Eye (tissue), 1 donor: ENCODE data around the gene ANKRD11.

Experiments used
- DNase-seq: peaks from one replicate; pipeline ENCODE4 v3.0.0-alpha.2; 2015

The ANKRD11 gene

DNA sequence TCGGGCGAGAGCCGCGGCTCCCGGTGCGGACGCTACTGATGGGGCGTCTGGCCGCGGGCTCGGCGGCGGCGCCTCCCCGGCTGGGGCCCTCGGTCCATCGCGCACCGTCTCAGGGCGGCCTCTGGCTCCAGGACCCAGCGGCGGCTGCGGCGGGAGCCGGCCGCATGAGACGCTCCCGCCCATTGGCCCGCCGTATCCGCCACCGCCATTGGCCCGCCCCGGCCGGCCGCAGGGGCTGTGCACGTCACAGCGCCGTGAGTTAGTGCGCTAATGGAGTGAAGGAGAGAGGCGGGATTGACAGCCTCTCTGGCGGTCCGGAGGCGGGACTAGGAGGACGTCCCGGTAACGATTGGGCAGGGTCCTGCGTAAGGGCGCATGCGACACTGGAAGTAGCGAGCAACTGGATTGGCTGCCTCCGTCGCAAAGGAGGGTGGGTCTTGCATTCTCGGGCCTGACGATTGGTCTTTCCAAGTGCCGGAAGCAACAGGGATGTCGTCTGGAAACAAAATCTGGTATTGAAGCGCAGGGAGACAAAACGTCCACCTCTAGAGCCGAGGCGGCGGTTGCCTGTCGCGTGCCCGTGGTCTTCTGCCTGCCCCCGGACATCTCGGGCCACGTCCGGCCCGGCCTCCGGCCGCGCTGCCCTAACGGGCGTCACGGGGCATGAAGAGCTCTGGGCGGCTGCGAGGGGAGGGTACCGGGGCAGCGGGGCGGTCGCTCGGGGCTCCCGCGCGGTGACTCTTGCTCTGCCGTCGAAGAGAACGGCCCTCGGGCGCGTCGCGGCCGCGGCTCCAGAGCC, at the start of gene ANKRD11:
TSS of gene ANKRD11 (minus strand) at position 123 of the 799 bp plus-strand sequence. CDS start 173,542 bp downstream, outside the sequence.
- peak; percentile 100 for DNase-seq

DNA sequence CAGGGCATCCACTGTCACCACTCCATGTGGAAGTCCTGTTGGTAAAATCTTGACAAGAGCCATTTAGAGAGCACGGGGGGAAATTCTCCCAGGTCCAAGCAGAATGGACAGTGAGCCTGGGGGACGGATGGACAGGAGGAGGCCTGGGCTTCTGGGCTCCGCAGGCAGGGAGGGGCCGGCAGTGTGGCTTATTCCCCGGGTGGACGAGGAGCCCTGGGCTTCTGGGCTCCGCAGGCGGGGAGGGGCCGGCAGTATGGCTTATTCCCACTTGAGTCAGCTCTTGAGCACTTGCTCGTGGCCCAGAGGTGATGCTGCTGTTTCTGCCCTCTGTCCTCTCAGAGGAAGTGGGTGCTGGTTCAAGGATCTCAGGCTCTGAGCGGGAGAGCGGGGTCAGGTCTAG, 47.9 kb upstream of the ANKRD11 start:
- DNase-seq = no peak

DNA sequence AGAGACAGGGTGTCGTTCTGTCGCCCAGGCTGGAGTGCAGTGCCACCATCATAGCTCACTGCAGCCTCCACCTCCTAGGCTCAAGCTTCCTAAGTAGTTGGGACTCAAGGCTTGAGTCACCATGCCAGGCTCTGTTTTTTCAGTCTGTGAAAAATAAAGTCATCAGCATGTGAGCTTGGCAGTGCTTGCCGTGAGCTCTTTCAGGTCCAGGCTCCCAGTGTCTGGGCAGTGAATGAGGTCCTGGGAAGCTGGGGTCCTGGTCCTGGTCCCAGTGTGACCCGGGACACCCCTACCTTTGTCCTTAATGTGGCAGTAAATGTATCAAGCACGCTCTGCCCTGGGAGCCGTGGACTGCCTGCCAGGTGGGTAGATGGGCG, 47.2 kb upstream of the ANKRD11 start:
- no peak for DNase-seq

DNA sequence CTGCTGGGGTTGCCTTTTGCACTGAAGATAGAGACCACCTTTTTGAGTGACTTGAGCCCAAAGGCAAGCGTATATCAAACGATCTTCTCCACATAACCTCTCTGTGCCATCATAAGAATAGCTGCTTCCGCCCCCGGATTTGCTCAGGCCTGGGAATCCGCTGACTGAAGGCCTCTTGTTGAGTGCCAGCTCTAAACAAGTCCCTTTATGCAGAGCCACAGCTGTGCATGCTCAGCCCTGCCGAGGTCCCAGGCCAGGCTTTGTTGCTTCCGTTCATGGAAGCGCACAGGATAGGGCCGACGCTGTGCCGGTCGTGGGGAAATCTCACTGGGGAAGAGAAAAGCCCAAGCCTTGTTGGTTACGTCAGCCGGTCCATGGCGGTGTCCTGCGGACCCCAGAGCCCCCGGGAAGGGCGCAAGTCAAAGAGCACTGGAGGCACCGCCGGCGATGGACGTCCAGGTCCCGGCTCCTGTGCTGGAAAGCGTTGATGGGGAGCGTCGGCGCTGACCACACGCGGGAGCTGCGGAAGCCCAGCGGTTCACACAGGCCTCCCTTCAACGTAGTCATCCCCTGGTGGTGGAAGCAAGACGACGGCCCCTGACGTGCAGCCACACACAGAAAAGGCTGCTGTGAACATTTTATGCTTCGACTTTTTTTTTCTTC, 46.7 kb upstream of the ANKRD11 start:
- DNase-seq = no peak

DNA sequence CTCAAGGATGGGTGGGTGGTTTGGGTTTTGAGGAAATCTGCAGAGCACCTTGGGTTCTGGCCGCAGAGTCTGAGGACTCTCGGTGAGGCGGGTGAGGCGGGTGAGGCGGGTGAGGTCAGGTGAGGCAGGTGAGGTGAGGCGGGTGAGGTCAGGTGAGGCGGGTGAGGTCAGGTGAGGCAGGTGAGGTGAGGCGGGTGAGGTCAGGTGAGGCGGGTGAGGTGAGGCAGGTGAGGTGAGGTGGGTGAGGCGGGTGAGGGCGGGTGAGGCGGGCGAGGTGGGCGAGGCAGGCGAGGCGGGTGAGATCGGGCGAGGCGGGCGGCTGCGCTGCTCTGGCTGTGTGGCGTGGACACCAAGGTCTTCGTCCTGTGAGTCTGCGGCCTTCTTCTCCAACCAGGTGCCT, 46.0 kb upstream of the ANKRD11 start:
- no peak for DNase-seq

DNA sequence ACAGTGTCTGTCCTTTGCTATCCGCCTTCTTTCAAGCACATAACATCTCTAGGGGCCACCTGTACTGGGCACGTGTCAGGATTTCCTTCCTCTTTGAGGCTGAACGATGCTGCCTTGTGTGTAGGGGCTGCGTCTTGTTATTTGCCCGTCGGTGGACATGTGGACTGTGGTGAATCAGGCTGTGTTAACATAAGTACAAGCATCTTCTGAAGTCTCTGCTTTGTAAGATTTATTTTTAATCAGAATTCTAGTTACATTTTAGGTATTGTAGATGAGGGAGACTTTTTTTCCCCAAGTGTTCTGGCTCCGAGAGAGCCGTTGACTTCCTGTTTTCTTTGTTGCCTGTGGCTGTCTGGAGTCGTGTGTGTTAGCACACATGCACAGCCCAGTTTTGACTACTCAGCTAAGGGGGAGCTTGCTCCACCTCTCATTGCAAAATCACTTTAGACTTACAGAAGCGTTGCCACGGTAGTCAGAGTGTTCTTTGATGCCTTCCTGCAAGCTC, 43.9 kb upstream of the ANKRD11 start:
- no peak for DNase-seq

DNA sequence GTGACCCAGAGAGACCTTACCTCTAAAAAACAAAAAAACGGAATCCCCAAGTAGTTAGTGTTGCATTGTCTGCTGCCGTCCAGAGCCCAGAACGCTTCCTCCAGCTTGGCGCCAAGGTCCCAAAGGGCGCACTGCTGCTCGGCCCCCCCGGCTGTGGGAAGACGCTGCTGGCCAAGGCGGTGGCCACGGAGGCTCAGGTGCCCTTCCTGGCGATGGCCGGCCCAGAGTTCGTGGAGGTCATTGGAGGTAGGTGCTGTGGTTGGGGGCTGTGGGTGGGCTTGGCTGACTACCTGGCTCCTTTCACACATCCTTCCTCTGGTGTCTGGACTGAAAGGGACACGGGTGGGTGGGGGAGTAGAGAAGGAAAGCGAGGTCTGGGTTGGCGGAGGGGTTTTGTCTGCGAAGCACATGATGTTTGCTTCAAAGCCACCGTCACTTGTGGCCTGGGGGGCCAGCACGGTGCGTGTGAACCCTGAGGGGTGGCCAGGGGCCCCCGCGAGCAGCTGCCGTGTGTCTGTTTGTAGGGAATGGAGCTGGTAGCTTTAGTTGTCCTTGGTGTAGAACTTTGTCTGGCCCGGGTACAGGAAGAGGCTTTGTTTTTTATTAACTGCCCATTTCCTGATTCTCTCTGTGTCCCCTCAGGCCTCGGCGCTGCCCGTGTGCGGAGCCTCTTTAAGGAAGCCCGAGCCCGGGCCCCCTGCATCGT, 41.6 kb upstream of the ANKRD11 start:
- DNase-seq = no peak

DNA sequence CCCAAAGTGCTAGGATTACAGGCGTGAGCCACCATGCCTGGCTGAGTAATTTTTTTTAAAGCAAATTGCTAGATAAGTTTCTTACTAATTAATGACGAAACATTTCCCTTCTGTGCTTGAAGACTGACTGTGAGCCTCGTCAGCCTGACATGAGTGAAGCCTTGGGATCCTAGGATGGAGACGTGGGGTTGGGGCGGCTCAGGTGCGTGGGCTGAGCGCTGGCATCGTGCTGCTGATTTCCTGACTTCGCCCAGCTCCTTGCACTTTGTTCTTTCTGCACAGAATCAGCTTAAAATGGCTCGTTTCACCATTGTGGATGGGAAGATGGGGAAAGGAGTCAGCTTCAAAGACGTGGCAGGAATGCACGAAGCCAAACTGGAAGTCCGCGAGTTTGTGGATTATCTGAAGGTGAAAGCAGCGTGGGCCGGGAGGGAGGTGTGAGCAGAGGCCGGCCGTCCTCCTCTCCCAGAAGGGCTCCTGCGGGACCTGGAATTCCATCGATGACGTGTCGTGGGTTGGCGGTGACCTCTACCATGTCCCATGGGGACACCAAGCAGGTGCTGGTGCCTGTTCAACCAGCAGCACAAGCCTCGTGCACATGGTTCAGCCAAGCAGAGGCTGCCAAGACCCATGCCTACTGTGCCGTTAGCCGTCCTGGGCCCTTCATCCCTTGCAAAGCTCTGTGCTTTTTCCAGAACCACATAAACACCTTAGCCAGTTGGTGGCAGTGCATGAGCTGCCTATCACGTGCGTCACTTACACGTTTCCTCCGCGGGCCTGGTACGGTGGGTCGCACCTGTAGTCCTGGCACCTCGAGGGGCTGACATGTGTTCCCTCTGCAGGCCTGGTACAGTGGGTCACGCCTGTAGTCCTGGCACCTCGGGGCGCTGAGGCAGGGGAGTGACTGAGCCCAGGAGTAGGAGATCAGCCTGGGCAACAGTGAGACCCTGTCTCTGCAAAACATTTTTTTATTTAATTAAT, 40.3 kb upstream of the ANKRD11 start:
- DNase-seq = no peak

DNA sequence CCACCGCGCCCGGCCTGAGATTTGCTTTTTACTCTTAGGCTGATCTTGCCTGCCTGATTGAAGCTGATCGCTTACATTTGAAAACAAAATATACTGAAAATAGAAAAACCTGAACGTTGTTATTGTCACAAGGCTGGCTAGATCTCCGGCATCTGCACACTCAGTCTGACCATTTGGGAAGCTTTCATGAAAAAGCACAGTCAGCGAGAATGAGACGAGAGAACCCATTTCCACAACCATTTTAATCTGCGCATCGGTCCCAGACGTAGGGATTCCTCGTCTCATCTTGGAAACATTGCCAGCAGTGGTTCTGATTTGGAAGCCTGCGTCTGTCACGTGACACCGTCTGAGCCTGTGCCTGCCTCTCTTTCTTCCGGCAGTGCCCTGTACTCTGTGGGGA, 38.7 kb upstream of the ANKRD11 start:
- DNase-seq = no peak

DNA sequence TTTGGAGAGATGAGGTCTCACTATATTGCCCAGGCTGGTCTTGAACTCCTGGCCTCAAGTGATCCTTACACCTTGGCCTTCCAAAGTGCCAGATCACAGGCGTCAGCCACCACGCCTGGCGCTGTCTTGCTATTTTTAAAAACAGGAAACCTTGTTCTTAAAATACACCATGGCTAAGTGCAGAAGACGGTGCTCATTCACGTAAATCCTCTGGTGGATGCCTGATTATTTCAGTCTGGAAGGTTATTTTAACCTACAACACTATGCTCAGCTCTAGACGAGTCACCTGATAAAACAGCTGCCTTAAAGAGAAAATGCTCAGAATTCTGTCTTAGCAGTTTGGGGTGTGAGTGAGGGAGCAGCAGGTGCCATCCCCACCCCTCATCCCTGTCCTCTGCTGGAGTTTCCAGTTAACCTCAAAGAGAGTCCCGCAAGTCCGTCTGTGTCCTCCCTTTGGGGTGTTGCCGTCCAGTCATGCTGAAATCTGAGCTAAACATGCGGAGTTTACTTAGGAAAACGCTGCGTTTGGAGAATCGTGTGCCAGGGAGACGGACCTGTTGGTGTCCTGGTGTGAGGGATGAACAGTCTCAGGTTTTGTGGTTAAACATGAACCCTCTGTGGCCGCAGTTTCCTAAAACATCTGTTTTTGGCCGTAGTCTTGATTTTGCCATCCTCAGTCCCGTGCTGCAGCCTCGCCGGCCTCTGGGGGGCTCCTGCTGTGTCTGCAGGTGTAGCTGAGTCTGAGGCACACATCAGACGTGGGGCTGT, 35.0 kb upstream of the ANKRD11 start:
- DNase-seq = no peak

DNA sequence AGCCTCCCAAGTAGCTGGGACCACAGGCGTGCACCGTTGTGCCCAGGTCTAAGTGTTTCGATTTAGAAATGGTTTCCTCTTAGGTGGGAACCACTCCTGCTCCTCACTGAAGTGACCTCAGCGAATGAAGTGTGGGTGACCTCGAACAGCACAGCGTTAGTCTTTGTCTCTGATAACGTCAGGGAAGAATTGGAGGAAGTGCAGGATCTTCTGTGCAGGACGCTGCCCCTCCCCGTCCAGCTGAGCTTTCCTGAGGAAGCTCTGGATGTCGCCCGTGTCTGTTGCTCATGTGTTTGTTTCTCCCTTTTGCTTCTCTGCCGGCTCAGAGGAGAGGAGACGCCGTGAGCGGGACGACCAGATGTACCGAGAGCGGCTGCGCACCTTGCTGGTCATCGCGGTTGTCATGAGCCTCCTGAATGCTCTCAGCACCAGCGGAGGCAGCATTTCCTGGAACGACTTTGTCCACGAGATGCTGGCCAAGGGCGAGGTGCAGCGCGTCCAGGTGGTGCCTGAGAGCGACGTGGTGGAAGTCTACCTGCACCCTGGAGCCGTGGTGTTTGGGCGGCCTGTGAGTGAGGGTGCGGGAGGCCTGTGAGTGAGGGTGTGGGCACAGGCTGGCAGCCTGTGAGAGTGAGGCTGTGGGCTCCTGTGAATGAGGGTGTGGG, 33.5 kb upstream of the ANKRD11 start:
- no peak for DNase-seq

DNA sequence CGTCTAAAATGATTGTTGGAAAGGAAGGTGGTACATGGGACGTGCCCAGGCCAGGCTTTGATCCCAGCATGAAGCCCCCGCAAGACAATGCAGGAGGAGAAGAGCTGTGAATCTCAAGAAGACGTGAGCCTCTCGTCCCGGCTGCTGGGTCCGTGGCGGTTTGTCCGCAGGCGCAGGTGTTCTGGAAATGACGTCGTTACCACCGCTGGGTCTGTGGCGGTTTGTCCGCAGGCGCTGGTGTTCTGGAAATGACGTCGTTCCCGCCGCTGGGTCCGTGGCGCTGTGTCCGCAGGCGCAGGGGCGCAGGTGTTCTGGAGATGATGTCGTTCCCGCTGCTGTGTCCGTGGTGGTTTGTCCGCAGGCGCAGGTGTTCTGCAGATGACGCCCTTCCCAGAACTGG, 31.9 kb upstream of the ANKRD11 start:
- DNase-seq = no peak

DNA sequence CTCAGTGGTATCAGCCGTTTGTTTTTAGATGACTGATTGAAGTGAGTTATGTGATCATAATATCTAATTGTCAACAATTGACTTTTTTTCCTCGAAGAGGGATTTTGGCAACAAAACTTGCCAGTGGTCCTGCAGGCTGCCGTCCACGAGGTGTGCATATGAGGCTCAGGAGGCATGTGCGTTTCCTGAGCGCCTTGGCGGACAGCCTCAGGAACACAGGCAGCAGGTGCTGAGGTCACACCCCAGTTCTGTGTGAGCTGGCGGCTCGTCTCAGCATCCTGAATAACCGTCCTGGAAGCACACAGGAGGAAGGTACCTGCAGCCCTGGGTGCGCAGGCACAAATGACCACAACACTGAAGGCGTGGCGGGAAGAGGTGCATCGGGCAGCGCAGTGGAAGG, 29.5 kb upstream of the ANKRD11 start:
- no peak for DNase-seq

DNA sequence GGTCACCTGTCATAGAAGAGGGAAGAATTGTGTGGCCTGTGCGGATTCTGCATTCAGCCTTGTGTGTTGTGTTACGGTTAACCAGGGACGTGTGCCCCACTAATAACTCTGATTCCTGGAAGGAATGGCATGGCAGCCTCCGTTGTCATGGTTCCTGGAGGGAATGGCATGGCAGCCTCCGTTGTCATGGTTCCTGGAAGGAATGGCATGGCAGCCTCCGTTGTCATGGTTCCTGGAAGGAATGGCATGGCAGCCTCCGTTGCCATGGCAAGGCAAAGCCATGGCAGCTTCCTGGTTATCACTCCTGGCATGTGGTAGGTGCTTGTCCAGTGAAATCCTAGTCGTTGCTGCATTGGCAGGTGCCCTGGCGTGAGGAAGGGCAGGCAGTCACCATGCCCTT, 26.8 kb upstream of the ANKRD11 start:
- no peak for DNase-seq

DNA sequence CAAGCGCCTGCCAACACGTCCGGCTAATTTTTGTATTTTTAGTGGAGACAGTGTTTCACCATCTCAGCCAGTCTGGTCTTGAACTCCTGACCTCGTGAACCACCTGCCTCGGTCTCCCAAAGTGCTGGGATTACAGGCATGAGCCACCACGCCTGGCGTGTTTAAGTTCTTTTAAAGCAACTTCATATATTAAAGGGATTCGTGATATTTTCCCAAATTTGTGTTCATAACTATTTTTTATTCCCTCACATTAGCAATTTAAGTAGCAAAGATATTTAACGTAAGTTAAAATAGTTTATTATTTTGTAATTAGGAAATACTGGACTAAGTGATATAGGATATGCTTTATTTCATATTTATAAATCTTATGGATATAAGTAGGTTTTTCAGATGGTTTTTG, 22.1 kb upstream of the ANKRD11 start:
- DNase-seq = no peak

DNA sequence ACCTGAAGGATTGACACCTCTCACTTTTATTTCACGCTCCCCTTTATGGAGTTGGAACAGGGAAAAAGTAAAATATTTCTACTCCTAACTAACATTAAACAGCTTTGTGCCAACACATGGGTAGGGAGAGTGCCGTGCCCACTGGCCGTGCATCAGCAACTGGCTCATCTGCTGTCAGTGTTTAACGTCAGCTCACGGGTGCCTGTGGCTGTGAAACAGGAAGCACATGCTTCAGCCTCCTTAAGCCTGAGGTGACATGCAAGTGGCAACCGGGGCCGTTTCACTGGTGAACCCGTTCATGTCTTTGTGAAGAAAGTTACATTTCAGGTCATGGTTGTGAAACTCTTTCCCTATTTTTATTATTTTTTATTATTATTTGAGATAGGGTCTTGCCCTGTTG, 21.0 kb upstream of the ANKRD11 start:
- DNase-seq = no peak

DNA sequence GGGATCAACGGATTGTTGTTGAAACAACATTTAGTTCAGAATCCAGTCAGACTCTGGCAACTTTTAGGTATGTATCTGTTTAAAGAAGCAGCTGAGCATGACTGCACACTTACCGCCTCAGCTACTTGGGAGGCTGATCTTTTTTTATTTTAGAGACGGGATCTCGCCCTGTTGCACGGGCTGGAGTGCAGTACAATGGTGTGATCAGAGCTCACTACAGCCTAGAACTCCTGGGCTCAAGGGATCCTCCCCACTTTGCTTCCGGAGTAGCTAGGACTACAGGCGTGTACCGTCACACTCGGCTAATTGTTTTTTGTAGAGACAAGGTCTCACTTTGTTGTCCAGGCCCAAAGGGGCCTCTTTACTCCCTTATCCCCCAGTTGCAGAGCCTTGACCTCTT, 20.2 kb upstream of the ANKRD11 start:
- no peak for DNase-seq

DNA sequence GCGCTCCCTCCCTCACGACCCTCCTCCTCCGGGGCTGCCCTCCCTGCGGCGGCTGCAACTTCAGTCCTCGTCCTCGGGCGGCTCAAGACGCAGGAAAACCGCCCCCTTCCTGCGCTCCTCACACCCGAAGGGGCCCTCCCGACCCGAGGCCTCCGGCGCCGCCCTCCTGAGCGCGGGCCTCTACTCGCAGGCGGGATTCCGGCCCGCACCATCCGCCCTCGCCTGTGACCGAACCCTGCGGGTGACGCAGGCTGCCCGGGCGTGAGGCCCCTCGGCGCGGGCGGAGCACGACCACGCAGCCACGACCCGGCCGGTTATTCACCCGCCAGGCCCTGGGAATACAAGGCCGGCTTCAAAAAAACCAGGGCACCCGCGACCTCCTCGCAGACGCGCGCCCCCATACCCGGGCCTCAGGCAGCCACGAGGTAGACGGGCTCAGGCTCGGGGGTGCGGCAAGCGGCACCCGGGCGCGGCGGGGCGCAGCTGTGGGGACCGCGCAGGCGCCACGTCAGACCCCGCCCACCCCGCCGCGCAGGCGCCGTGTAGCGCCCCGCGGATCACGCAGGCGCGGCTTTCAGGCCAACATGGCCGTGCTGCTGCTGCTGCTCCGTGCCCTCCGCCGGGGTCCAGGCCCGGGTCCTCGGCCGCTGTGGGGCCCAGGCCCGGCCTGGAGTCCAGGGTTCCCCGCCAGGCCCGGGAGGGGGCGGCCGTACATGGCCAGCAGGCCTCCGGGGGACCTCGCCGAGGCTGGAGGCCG, 17.7 kb upstream of the ANKRD11 start, which contains the start of gene SPG7:
TSS of gene SPG7 (plus strand) at position 570 of the 757 bp plus-strand sequence. CDS start at position 585, 15 bp downstream.
- peak; percentile 96 for DNase-seq

DNA sequence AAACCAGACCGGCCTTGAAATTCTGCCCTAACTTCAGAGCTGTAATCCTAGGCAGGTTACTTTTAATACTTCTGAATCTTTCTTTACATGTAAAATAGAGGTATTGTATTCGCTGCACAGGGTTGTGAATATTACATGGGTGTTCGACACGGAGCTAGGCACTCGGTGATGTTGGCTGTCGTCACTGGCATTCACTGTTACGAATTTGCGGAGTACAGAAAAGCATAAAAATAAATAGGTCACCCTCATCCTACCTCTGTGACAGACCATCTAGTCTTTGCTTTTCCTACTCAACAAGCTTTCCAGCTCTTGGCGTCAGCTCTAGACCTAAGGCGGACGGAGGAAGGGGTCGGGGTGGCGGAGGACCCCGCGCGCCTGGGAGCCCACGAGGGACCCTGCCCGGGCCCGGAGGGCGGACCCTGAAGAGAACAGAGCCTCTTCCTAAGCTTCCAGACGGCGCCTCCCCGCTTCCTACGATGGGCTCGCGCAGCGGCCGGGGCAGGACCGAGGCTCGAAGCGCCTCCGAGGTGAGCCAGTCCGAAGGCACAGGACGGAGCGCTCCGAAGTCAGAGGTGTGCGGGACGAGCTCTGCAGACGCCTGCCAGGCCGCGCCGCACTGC, 17.0 kb upstream of the ANKRD11 start:
- no peak for DNase-seq

DNA sequence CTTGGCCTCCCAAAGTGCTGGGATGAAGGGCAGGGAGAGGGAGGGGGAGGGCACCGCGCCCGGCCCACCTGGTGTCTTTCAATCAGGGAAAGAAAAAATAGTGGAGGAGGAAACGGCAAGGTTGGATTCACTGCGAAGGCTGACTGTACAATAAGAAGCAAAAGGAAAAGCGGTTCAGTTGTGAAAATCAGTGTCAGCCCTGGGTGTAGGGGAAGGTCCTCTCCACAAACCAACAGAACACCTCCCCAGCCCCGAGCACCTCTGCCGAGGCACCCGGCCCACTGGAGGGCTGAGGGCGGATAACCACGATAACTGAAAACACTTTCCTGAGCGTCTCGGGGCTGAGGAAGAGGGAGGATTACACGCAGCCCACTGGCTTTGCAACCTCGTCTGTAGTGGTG, 16.4 kb upstream of the ANKRD11 start:
- DNase-seq = no peak
